HG02970 (cell line): ENCODE data around the gene PDE4D.

Experiments
- ATAC-seq: cut with Tn5 transposase; IDR thresholded peaks from one replicate; pipeline ENCODE4 v1.9.1; 2021; ENCODE audit warnings: mild to moderate bottlenecking, moderate library complexity, moderate number of reproducible peaks; ENCODE audit not compliant: unreplicated experiment, low FRiP score

The PDE4D gene

DNA sequence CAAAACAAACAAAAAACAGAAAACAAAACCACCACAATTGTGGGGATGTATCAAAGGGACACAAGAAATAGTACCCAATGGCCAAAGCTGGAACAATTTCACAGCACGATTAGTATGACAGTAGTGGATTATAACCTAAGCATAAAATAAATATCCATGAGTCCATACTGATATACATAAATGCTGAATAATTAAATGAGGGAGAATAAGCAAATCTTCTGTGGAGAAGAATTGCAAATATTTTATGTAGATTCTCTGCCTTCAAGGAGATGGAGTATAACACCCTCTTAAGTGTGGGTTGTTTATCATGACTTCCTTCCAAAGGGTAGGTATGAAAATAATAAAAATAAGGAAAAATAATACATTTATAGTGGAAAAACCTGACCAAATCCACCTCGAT, 325.4 kb downstream of the PDE4D start:
- ATAC-seq = no peak

DNA sequence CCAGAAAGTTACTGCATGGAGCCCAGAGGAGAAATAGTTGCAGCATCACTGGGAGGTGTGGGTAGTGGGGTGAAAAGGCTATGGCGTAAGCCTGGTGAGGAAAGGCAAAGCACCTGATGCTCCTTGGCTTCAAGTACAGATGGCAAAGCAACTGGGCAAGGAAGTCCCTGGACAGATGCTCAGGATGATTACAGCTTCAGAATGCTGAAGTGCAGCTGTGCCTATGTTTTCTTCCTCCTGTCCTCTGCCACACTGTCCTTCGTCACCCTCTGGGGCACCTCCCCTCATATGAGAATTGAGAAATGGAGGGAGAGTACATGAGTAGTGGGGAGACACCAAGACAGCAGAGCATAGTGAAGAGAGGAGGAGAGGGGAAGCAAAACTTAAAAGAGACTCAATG, 328.0 kb downstream of the PDE4D start:
- no peak for ATAC-seq

DNA sequence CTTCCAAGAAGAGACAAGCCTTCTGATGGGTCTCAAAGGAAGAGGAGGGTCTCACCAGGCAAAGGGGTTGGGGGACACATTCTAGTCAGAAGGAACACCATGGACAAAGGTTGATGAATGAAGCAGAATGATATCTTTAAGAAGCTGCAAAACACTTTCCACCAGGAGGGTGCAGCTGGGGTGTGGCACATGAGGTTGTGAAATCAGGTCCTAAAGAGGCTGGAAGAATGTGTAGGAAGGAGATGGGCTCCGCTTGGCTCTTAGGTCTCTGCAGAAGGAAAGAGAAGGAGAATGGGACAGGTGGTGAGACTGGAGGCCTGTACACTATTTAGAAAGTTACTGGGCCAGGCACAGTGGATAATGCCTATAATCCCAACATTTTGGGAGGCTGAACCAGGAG, 328.6 kb downstream of the PDE4D start:
- no peak for ATAC-seq

DNA sequence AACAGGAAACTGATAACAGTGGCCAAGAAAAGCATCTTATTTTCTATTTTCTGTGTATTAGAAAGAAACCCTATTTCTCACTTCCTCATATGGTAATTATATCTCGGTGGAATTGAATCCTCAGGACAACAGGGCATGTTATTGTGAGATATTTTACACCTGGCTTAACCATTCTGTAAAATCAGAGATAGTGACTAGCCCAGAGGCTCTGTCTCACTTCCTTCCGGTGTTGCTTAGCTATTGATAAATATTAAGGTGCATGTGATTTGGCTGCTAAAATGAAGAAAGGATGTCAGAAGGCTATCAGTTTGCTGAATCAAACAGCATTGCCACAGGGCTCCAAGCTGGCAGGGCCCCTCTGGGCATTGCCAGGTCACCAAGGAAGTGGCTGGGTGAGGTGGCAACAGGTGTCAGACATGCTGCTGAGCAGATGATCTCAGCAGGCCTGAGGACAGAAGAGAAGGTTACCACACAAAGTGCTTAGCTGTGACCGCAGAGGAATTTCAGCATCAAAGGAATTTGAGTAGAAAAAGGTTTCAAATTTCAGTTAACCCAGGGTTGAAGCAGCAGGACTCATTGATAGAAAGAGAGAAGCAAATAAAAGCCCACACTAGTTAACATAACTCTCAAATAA, 330.7 kb downstream of the PDE4D start:
- ATAC-seq = peak; percentile 98

- no peak for ATAC-seq
Observed at GRCh38 chr5:59560553-59560952, 333.0 kb downstream of the PDE4D start.

GRCh38 chr5:59559847-59560246, 333.7 kb downstream of the PDE4D start:
- no peak for ATAC-seq

DNA sequence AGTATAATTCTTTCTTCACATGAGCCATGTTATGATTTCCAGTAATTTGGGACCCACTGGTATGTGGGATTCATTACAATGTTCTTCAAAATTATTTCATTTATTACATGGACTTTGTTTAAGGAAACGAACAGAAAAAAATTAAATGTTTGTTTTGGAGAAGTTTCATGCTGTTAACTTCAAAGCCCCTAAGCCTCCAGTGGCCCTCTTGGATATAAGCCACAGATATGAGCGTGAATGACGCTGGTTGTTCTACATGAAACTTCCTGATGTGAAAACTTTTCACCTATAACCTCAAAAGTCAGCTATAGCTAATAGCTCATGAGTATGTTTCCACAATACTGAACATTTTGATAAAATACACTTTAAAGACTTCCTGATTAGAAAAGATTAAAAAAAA, 334.2 kb downstream of the PDE4D start:
- ATAC-seq = no peak

GRCh38 chr5:59558501-59558900, 335.0 kb downstream of the PDE4D start:
- ATAC-seq = no peak

- no peak for ATAC-seq
Observed at GRCh38 chr5:59557572-59557971, 336.0 kb downstream of the PDE4D start.

GRCh38 chr5:59555596-59555995, 337.9 kb downstream of the PDE4D start:
- no peak for ATAC-seq

DNA sequence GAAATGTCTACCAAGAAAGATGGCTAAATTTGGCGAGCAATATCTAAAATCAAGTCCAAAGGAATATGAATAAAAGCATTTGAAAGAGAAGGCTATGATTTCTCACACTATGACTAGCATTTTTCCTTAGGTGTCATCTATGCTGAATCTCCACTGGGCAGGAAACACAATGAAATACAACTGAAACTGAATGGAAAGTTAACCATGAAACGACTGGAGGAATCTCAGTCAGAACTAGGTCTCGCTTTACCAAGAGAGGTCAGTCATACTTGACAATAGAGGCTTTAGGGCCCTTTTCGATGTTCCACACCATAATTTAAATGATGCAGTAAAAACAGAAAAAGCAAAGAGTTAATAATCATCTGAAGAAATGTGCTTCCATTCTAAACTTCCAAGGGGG, 339.0 kb downstream of the PDE4D start:
- no peak for ATAC-seq

DNA sequence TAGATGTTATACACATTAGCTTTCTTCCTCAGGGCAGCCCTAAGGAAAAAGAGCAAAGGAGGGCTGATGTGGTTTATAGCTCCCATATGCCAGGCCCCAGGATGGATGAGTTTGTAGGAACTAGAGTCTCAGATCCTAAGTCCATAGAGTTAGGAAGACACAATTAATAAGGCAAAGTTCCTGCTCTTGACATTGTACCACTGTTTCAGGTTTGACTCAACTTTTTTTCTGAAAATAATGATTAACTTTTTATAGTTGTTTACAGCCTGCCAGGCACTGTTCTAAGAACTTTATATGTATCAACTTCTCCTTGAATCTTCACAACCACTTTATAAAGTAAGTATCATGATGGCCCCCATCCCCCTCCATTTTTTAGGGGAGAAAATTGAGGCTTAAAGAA, 339.5 kb downstream of the PDE4D start:
- no peak for ATAC-seq

DNA sequence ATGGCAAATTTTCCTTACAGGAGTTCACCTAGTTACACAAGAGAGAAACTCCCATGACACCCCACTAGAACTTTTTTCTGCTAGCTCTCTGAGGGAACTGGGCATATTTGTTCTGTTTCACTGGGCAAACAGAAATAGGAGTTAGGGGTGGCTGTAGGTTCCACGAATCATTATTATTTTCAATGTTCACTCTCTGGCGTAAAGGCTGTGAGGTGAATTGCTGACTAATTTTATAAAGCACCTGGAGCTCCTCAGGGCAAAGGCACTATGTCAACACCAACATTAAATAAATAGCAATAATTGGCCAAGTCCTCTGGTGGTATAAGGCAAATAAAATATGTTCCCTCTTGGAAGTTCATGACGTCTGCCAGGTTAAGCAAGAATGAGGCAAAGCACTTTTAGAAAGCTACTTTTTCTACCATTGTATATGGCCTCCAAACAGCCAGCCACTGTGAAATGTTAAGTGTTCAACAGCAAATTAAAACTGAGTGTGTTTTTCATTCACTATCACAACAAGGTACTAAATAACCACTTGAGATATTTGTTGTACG, 344.6 kb downstream of the PDE4D start:
- ATAC-seq = no peak

- no peak for ATAC-seq
Observed at GRCh38 chr5:59547731-59548130, 345.8 kb downstream of the PDE4D start.

- no peak for ATAC-seq
Observed at GRCh38 chr5:59544573-59544972, 349.0 kb downstream of the PDE4D start.

DNA sequence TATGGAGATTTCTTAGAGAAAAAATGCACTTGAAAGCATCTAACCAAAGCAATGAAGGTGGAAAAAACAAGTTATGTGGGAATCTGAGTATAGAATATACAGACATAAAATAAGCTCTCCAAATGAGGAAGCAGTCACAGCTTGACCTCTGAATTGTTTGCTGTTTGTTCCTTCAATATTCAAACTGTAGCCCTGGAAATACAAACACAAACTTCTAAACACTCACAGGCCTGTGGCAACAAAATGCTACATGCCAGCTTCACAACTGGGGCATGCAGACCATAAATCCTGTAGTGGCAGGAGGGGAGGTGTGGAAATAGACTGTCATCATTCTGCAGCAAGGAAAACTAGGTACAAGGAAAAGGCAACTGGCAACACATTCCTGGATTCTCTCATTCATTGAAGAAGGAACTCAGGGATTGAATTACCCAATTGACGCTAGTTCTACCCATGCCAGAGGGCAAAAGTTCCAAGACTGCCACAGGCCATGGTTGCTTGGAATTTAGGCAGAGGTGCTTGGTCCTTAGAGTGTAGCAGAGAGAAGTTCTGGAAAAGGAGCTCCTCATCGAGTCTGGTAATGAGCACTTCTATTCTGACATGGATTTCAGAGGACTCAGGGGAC, 349.6 kb downstream of the PDE4D start:
- ATAC-seq = no peak

- no peak for ATAC-seq
Observed at GRCh38 chr5:59542851-59543820, 350.4 kb downstream of the PDE4D start.

DNA sequence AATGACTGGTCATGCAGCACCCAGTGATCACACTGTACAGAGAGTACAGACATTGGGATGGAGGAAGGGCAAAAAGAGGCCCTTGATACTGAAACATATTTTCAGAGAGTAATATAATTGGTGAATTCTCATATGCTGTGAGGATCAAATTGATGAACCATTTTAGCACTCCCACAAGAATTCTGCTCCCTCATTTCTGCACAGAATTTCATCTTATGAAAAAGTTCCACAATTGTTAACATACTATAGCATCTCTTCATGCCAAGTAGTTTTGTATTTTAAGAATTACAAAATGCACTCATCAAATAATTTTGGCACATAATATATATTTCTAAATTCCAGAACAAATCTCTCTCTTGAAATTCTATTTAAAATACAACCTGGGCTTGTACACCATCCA, 351.2 kb downstream of the PDE4D start:
- ATAC-seq = no peak

DNA sequence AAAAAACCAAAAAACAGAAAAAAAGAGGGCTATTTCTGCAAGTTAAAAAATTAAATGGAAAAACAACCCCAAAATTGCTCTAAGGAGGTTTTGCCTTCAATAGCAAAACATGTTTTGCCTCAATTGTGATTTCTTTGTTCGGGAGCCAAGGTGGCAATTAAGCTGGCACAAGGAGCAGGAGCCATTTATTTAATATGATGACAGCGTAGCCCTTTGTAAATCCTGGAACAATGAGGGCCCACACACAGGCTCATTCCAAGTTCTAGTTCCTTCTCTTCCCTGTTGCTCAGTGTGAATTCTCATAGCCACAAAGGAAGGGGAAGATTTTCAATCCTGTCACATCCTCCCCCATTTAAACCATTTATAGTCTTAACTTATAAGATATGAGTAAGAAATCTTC, 353.2 kb downstream of the PDE4D start:
- no peak for ATAC-seq

DNA sequence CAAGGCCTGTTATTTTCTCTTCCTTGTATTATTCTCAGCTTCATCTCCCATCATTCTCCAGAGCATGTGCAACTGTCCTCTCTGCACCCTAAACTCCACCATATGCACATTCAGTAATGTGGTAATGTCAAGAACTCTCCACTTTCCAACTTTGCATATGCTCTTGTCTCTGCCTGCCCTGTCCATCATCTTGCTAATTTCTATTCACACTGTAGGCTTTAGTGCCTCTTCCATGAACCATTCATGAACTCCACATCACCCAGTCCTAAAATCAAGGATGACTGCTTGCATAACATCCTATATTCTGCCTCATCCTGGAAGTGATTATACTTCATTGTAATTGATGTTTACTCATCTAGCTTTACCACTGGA, 354.8 kb downstream of the PDE4D start:
- ATAC-seq = no peak
